Testis (tissue), 2 donors: ENCODE data around the gene IQSEC3.

Experiments used
- POLR2A ChIP-seq: fragments of 450-650 bp; IDR thresholded peaks from one replicate; pipeline ENCODE4 v1.6.1; 2017; ENCODE audit warnings: antibody characterized with exemption, mild to moderate bottlenecking, moderate library complexity
- TF ChIP-seq, protein P1 (sequence below), 3 experiments: fragments of 450-650 bp in 2 of 3; fragments of 200-600 bp in 1 of 3; sonication (generic) in 1 of 3; IDR thresholded peaks; one replicate each; pipeline ENCODE4 v1.5.1; 2016 to 2019; ENCODE audit warnings: antibody characterized with exemption in 3 of 3, mild to moderate bottlenecking in 2 of 3, moderate library complexity in 1 of 3

DNA sequence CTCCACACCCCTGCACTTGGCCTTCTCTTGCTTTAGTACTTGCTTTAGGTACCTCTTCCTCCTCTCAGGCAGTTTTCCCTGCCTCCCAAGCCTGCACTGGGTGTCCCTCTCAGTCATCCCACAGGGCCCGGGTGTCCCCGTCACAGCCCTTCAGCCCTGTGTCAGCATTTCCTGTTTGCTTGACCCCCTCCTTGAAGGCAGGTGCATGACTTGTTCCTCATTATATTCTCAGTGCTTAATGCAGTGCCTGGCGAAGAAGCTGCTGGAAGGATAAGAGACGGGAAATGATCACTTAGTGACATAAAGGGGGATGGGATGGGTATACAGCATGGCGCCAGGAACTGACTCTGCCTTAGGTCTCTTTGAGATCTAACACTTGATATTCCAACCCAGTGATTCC lies 61.5 kb downstream of the IQSEC3 start:
- TF ChIP-seq, protein P1, sequence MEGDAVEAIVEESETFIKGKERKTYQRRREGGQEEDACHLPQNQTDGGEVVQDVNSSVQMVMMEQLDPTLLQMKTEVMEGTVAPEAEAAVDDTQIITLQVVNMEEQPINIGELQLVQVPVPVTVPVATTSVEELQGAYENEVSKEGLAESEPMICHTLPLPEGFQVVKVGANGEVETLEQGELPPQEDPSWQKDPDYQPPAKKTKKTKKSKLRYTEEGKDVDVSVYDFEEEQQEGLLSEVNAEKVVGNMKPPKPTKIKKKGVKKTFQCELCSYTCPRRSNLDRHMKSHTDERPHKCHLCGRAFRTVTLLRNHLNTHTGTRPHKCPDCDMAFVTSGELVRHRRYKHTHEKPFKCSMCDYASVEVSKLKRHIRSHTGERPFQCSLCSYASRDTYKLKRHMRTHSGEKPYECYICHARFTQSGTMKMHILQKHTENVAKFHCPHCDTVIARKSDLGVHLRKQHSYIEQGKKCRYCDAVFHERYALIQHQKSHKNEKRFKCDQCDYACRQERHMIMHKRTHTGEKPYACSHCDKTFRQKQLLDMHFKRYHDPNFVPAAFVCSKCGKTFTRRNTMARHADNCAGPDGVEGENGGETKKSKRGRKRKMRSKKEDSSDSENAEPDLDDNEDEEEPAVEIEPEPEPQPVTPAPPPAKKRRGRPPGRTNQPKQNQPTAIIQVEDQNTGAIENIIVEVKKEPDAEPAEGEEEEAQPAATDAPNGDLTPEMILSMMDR (IDR thresholded peaks at IDR 0.05): no peak
- TF ChIP-seq POLR2A: no peak
